CD14-positive monocyte (primary cell): ENCODE results near the gene CCNY. TPM values are rescaled to one million over a fixed set of nuclear protein-coding genes. Genes with fewer than 3 reads are reported as not detected.

Experiments used
- DNase-seq, 3 donors: peaks; one replicate each; pipeline ENCODE4 v3.0.0-alpha.2; 2011 to 2022
- H2AFZ ChIP-seq: 2 replicates; pipeline ENCODE4 v1.6.0; 2012; ENCODE audit warnings: mild to moderate bottlenecking, low read depth, low read length, inconsistent platforms; ENCODE audit not compliant: insufficient read depth, poor library complexity, severe bottlenecking
- H3K27ac ChIP-seq, 2 donors: 1 replicate in 1 of 2; 2 replicates in 1 of 2; pipeline ENCODE4 v1.5.1; 2012 to 2013; ENCODE audit warnings: low read length in 2 of 2, control low read depth in 1 of 2, inconsistent platforms in 1 of 2, low read depth in 1 of 2, mild to moderate bottlenecking in 1 of 2
- H3K27me3 ChIP-seq, 2 donors: one replicate each; pipeline versions ENCODE4 v1.6.0 to v1.6.1; 2011 to 2013; ENCODE audit warnings: low read length in 2 of 2; ENCODE audit not compliant: control insufficient read depth in 2 of 2, insufficient read depth in 2 of 2
- H3K36me3 ChIP-seq, 2 donors: replicated peaks in 1 of 2; 1 replicate in 1 of 2; 2 replicates in 1 of 2; pipeline versions ENCODE4 v1.5.1 to v1.6.1; 2012 to 2013; ENCODE audit warnings: low read length in 2 of 2, control low read depth in 1 of 2, inconsistent platforms in 1 of 2, mild to moderate bottlenecking in 1 of 2; ENCODE audit not compliant: insufficient read depth in 2 of 2, control insufficient read depth in 1 of 2
- H3K4me1 ChIP-seq, 2 donors: 1 replicate in 1 of 2; 2 replicates in 1 of 2; pipeline versions ENCODE4 v1.5.1 to v1.6.1; 2012 to 2013; ENCODE audit warnings: low read length in 2 of 2, control low read depth in 1 of 2, inconsistent platforms in 1 of 2, mild to moderate bottlenecking in 1 of 2, moderate library complexity in 1 of 2; ENCODE audit not compliant: insufficient read depth in 2 of 2, control insufficient read depth in 1 of 2
- H3K4me2 ChIP-seq: replicated peaks from 2 replicates; pipeline ENCODE3; 2012; ENCODE audit warnings: low read length, moderate library complexity, mild to moderate bottlenecking; ENCODE audit not compliant: poor library complexity, severe bottlenecking; ENCODE audit errors: extremely low read depth
- H3K4me3 ChIP-seq, 3 experiments: fragments of 200-600 bp in 1 of 3; sonication (generic) in 1 of 3; replicated peaks in 1 of 3; 1 replicate in 2 of 3; 2 replicates in 1 of 3; pipeline ENCODE4 v1.5.1; 2011 to 2013; ENCODE audit warnings: low read length in 3 of 3, mild to moderate bottlenecking in 3 of 3, control low read depth in 2 of 3, low read depth in 2 of 3, inconsistent platforms in 1 of 3, moderate library complexity in 1 of 3
- H3K79me2 ChIP-seq: 2 replicates; pipeline ENCODE4 v1.6.0; 2012; ENCODE audit warnings: mild to moderate bottlenecking, control low read depth, inconsistent platforms, low read length, moderate library complexity; ENCODE audit not compliant: insufficient read depth
- H3K9ac ChIP-seq: 2 replicates; pipeline ENCODE4 v1.6.0; 2017; ENCODE audit warnings: low read length, mild to moderate bottlenecking; ENCODE audit not compliant: insufficient read depth, poor library complexity, severe bottlenecking
- H3K9me3 ChIP-seq, 2 donors: replicated peaks in 1 of 2; 1 replicate in 1 of 2; 2 replicates in 1 of 2; pipeline versions ENCODE4 v1.5.1 to v1.6.1; 2012 to 2013; ENCODE audit warnings: low read length in 2 of 2, control low read depth in 1 of 2; ENCODE audit not compliant: control insufficient read depth in 1 of 2, insufficient read depth in 1 of 2
- H4K20me1 ChIP-seq: 2 replicates; pipeline ENCODE4 v1.6.0; 2012; ENCODE audit warnings: mild to moderate bottlenecking, low read length, control low read depth, moderate library complexity; ENCODE audit not compliant: insufficient read depth
- H3K27ac Mint-ChIP-seq, 7 donors: one replicate each; pipeline ENCODE4 v1.8.0; 2020; ENCODE audit warnings: mild to moderate bottlenecking in 7 of 7, mixed read lengths in 7 of 7, moderate library complexity in 6 of 7, inconsistent platforms in 2 of 7
- H3K27me3 Mint-ChIP-seq, 3 donors: one replicate each; pipeline ENCODE4 v1.8.0; 2021 to 2022; ENCODE audit warnings: low read depth in 3 of 3, mild to moderate bottlenecking in 3 of 3, mixed read lengths in 3 of 3, moderate library complexity in 3 of 3, inconsistent platforms in 1 of 3
- H3K36me3 Mint-ChIP-seq, 2 donors: one replicate each; pipeline ENCODE4 v1.8.0; 2020; ENCODE audit warnings: mixed read lengths in 2 of 2, inconsistent platforms in 1 of 2, mild to moderate bottlenecking in 1 of 2
- H3K4me1 Mint-ChIP-seq: one replicate; pipeline ENCODE4 v1.8.0; 2020; ENCODE audit warnings: mild to moderate bottlenecking, mixed read lengths
- H3K4me3 Mint-ChIP-seq, 2 donors: one replicate each; pipeline ENCODE4 v1.8.0; 2020; ENCODE audit warnings: mild to moderate bottlenecking in 2 of 2, mixed read lengths in 2 of 2, moderate library complexity in 1 of 2
- H3K9me3 Mint-ChIP-seq, 7 donors: one replicate each; pipeline ENCODE4 v1.8.0; 2020 to 2022; ENCODE audit warnings: mixed read lengths in 7 of 7, mild to moderate bottlenecking in 6 of 7, moderate library complexity in 6 of 7, inconsistent platforms in 2 of 7
- CTCF ChIP-seq: fragments of 200-600 bp; IDR thresholded peaks from one replicate; pipeline ENCODE4 v1.8.0; 2022; ENCODE audit warnings: antibody characterized with exemption, mild to moderate bottlenecking
- WGBS: methylation state at CpG from one replicate; pipeline ENCODE4 v1.1.5; 2013; ENCODE audit warnings: missing lambda C conversion rate; ENCODE audit not compliant: insufficient coverage; 5-methylcytosine and 5-hydroxymethylcytosine counted together
- intact Hi-C, 2 donors: fragments of 100-400 bp; cut with micrococcal nuclease; formaldehyde crosslinking; loops; one replicate each; pipeline versions ENCODE4 v1.15.0 to v1.15.1; 2023
- polyA plus RNA-seq, 3 donors: library from polyadenylated mRNA; depleted of rRNA in 1 of 3; unstranded in 2 of 3; stranded (reverse) in 1 of 3; fragments of 300-500 nt in 2 of 3; fragments of >200 nt in 1 of 3; fragmentation: Illumina TruSeq in 2 of 3; gene quantifications; 1 replicate in 2 of 3; 2 replicates in 1 of 3; pipeline ENCODE4 v1.2.3, GENCODE V29; 2012 to 2021

CCNY gene
- polyA plus RNA-seq, 3 donors = 39.9 to 116 (median 64.8) TPM

GRCh38 chr10:35449944-35450343, 113.6 kb downstream of the CCNY start:
- H3K9me3 Mint-ChIP-seq = peaks cover 4 to 11% (median 6%) of the 10 kb centered on the region in 7 donors
- H3K27ac Mint-ChIP-seq = peak overlapping the region; percentile 92 to 99 (median 95)
- intact Hi-C loops = loop anchor here in 1 of 2 donors (5.0 to 10.0 kb wide), 4 partner anchors 75 to 323 kb away; partner anchors contain the start of genes CCNY and CREM
- H3K4me1 Mint-ChIP-seq = peaks cover 93% of the 10 kb centered on the region
- H3K4me1 ChIP-seq = peaks cover 90 to 95% of the 10 kb centered on the region in 2 donors
- WGBS = 49% methylated on average over 5 of the region's 5 CpGs
- peak overlapping the region; percentile 85 for H3K4me2 ChIP-seq
- peak overlapping the region; percentile 80 to 96 for H3K4me3 Mint-ChIP-seq
- peaks cover 94% of the 10 kb centered on the region for H3K79me2 ChIP-seq
- peaks cover 6% of the 10 kb centered on the region in 2 donors for H3K9me3 ChIP-seq
- peak overlapping the region; percentile 51 for H3K9ac ChIP-seq
- H2AFZ ChIP-seq = no peak overlapping the region
- no peak for DNase-seq
- H3K27ac ChIP-seq = peak overlapping the region; percentile 80 to 89
- no peak for TF ChIP-seq CTCF
- peaks cover 8% of the 10 kb centered on the region for H4K20me1 ChIP-seq
- peaks cover 0 to 1% (median 0%) of the 10 kb centered on the region in 3 donors for H3K27me3 Mint-ChIP-seq
- no peaks in the 10 kb centered on the region for H3K27me3 ChIP-seq
- peaks cover 6% of the 10 kb centered on the region in 2 donors for H3K36me3 Mint-ChIP-seq
- peak overlapping the region; percentile 43 to 76 (median 46) for H3K4me3 ChIP-seq
- peaks cover 0 to 4% of the 10 kb centered on the region in 2 donors for H3K36me3 ChIP-seq

DNA sequence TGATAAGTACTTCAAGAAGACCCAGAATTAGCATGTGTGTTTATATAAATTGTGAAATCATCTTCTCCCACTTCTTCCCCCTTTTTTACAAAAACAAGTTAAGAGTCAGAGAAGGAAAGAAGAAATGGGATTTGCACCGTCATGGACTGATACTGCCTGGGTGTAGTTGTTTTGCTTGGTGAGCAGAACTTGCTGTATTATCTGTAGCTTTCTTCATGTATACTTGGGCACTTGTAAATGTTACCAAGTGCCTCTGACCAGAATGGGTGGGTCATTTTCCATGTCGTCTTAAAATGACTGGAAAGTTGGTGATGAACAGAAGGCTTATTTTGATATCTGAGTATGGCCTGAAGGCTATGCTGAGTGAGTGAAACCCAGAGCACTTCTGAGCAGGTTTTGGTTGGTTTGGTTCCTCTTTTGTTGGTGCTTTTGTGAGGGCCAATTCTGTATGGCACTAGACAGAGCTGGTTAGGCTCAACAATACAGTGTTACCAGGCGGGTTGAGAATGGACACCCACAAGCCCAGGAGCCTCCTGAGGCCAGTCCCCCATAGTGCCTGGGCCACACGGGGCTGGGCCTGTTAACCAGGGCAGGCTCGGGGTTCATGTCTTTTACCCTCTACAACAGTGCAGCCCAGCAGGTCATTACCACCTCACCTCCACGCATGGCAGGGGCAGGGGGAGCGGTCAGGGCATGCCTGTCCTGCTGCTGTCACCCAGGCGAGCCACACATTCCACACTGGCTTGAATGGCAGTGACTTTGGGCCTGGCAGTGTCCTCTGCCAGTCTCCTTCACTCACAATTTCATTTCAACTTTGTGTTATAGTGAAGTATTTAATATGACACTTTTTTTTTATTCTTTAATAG, 115.1 kb downstream of the CCNY start:
- TF ChIP-seq CTCF = no peak
- Histone ChIP-seq H3K9me3 (no peaks in the 10 kb centered on the region), H3K4me3 (peak overlapping the region; percentile 7 to 76 (median 43)), H4K20me1 (peaks cover 12% of the 10 kb centered on the region), H3K27me3 (no peaks in the 10 kb centered on the region), H3K4me1 (peaks cover 93 to 97% of the 10 kb centered on the region in 2 donors), H3K36me3 (no peaks in the 10 kb centered on the region), H3K4me2 (peak overlapping the region; percentile 85), H3K79me2 (peaks cover 94% of the 10 kb centered on the region), H3K9ac (peak overlapping the region; percentile 55), H3K27ac (peak overlapping the region; percentile 89 to 97), H2AFZ (no peak overlapping the region)
- Mint-ChIP-seq H3K27me3 (peaks cover 0 to 1% (median 0%) of the 10 kb centered on the region in 3 donors), H3K4me3 (peak overlapping the region; percentile 80 to 96), H3K9me3 (peaks cover 0 to 6% (median 0%) of the 10 kb centered on the region in 7 donors), H3K27ac (peak overlapping the region; percentile 92 to 99 (median 95)), H3K4me1 (peaks cover 93% of the 10 kb centered on the region), H3K36me3 (peaks cover 0 to 5% of the 10 kb centered on the region in 2 donors)
- intact Hi-C loops = loop anchor here in 1 of 2 donors (5.0 to 10.0 kb wide), 4 partner anchors 77 to 324 kb away; partner anchors contain the start of genes CCNY and CREM
- 21% methylated on average over 6 of the region's 8 CpGs for WGBS
- peak; percentile 53 to 84 (median 77) for DNase-seq
